GM21360 (cell line): Measurements from ENCODE around the gene ROPN1B.
"Not testable (repeated sequence)": the region's sequence is repeated elsewhere in the genome, so short reads cannot be mapped to it uniquely, and the experiment has no call there.

Experiments used
- ATAC-seq: cut with Tn5 transposase; IDR thresholded peaks from one replicate; pipeline ENCODE4 v1.9.1; 2021; ENCODE audit warnings: mild to moderate bottlenecking, moderate library complexity; ENCODE audit not compliant: unreplicated experiment

The ROPN1B gene

DNA sequence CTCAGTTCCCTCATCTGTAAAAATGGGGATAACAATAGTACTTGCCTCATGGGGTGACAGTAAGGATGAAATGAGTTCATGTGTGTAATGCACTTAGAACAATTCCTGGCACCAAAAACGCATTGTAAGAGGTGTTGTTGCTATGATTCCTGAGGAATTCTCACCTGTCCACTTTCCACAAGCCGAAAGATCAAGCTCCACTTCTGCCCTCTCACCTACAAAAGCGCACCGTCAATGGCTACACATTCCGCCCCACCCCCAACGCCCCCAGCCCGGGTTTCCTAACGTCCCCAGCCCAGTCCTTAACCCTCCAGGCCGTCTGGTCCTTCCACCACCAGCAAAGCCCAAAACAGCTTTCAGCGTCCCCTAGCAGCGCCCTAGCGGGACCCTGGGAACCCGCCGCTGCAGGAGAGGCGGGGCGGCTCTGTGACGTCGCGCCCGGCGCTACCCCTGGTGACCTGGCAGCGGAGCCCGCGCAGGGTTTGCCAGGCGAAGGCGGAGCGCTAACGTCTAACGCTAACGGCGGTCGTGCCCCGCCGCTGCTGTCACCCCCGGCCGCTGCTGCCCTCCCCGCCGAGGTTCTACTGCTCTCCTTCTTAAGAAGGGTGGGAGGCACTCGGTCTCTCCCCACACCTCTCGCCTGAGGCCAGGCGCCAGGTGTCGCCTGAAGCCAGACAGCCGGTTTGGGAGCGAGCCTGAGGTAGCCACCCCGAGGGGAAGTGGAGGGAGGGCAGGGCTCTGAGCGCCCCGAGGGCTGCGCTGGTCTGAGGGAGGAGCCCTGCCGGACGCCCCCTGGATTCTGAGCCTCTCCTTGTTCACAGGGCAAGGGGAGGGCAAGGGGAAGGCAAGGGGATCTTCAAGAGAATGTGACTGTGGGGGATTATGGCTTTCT is at the start of gene ROPN1B:
ROPN1B (plus strand) TSS at position 478 of the 892 bp plus-strand sequence. CDS start 2,877 bp downstream, outside the sequence.
- ATAC-seq = not testable (repeated sequence)

- ATAC-seq = not testable (repeated sequence)
Observed at GRCh38 chr3:125920191-125920590, 48.8 kb upstream of the ROPN1B start.

DNA sequence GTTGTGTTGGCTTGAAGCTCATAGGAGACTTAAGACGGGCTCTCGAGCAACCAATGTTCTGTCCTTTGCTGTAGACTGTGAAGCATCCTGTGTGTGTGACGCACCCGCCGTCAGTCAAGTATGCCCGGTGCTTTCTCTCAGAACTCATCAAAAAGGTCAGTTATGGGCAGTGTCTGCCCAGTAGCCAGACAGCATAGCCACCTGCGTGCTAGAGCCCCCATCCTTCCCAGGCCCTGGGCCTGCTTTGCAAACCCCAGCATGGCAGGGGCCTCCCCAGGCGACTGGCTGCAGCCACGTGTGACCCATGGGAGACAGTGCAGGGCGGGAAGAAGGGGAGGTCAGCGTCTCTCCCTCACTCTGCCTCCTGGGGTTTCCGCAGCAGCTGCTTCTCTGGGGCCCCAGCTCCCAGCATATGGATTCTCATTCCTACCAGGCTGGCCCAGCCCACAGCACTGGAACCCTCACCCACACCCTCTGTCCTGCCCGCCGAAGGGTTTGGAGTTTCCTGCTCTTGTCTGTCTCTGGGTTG is 48.2 kb upstream of the ROPN1B start:
- ATAC-seq = not testable (repeated sequence)

DNA sequence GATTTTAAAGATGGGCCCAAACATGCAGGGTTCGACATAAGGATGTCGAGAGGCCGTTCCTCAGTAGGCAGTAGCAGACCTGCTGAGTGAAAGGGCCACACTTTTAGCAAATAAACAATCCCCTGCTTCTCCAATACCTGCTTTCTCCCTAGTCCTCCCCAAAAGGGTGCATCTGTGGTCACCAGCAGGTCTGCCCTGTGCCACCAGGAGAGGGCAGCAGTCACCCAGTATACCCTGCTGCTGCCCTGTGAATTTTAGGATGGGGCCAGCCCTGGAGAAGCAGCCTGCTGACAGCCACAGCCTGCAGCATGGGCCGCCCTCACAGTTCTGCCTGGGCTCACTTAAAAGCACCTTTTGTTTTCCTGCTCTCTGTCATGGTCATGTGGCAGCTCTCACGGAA is 47.3 kb upstream of the ROPN1B start:
- not testable (repeated sequence) for ATAC-seq

DNA sequence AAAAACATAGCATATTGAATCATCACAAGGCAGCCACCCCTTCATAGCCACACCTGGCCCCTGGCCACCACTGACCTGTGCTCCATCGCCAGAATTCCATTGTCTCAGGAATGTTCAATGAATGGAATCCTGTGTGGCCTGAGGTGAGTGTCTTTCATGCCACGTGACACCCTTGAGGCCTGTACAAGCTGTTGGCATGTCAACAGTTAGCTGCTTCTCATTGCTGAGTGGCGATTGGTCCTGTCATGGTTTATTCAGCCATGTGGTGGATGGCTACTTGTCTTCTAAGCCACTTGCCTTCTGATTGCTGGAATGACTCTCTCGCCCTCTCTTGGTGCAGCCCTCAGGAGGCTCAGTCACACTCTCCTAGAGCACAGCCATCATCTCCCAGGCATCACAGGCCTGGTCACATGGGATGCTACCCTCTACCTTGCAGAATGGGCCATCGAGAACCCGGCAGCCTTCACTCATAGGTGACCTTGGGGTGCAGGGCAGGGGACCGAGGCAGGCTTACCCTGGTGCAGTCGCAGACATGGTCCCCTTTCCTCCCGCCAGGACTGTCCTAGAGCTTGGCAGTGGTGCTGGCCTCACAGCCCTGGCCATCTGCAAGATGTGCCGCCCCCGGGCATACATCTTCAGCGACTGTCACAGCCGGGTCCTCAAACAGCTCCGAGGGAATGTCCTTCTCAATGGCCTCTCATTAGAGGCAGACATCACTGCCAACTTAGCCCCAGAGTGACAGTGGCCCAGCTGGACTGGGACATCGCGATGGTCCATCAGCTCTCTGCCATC is 45.5 kb upstream of the ROPN1B start:
- not testable (repeated sequence) for ATAC-seq

DNA sequence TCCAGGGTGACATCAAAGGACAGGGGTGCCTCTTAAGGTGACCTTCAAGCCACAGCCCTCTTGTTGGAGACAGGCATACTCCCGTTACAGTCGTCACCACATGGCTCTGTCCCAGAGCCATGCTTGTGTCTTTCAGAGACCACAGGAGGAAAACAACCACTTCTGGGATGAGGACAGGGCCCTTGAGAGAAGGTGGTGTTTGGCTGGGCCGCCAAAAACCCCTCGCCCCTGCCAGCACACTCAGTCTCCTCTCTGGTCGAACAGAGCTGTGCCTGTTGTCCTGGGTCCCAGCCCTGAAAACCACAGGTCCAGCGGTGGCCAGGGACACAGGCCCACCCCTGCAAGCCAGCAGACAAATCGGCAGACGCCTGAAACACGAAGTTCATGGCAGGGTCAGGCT is 44.7 kb upstream of the ROPN1B start:
- ATAC-seq = not testable (repeated sequence)

GRCh38 chr3:125925727-125926126 is 43.3 kb upstream of the ROPN1B start:
- not testable (repeated sequence) for ATAC-seq

GRCh38 chr3:125928771-125929545 is 40.0 kb upstream of the ROPN1B start:
- not testable (repeated sequence) for ATAC-seq

GRCh38 chr3:125929765-125930164 is 39.2 kb upstream of the ROPN1B start:
- not testable (repeated sequence) for ATAC-seq

DNA sequence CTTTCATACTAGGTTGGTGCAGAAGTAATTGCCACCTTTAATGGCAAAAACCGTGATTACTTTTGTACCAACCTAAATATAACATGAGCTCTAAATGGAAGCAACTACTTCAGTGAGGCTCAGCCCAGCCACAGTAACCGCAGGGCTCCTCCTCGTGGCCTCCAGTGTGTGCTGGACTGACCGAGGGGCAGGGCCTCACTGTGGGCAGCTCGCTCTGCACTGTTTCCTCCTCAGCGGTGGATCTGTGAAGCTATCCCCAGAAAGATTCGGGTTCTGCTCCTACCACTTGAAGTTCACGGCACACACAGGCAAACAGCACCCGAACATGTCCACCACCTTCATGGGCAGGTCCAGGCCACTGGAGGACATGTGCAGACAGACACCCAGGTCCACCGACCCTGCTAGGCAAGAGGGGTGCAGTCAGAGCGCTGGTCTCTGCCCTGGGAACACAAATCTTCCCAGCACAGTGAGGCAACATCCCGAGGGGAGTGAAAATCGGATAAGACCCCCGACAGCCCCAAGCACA is 37.6 kb upstream of the ROPN1B start:
- not testable (repeated sequence) for ATAC-seq

DNA sequence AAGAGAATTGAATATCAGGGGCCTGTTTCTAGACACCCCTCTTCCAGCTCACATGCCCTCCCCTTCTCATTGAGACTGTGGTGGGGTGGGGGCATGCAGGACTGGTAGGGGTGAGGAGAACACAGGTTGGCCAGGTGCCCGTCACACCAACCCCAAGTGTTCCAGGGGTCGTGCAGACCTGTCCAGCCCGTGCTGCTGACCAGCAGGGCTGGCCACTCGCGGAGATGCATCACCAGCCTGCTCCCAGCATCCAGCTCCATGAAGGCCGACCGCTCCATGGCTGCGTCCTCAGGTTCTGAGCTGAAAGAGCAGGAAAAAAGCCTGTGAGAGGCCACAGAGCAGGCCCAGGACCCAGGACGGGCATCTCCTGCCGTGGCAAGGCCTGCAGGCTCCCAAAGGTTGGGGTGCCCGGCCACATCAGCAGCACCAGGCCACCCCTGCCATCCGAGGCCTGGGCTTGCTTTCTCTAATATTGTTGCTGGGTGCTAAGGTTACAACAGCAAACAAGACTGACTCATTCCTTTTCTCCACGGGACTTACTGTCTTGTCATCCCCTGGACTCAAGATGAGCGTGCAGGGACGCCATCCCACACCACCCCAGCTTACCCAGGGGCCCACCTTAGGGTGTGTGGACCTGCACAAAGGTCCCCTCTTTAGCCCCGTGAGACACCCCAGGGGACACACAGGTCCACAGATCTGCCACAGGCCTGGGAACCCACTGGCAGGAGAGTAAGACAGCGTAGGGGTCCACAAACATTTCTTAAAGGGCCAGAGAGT is 35.4 kb upstream of the ROPN1B start:
- ATAC-seq = not testable (repeated sequence)

GRCh38 chr3:125935252-125935874 is 33.6 kb upstream of the ROPN1B start:
- not testable (repeated sequence) for ATAC-seq

DNA sequence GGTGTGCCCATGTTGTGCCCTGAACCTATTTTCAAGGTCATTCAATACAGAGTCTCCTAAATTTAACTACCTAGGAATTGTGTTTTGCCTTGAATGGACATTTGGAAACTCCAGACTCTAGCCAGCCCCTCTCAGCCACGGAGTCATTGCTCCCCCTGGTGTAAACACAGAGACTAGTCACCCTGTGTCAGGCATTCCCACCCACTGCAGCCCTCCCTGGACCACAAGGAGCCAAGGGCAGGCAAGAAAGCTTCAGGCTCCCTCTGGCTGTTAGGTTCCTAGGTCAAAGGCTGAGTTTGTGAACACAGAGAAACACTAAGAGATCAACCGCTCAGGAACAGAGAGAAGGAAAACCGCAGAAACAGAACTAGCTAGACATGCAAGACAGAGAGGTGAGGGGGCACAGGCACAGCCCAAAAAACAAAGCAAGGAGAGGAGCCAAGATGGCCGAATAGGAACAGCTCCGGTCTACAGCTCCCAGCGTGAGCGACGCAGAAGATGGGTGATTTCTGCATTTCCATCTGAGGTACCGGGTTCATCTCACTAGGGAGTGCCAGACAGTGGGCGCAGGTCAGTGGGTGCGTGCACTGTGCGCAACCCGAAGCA is 32.7 kb upstream of the ROPN1B start:
- not testable (repeated sequence) for ATAC-seq

GRCh38 chr3:125936891-125937290 is 32.1 kb upstream of the ROPN1B start:
- not testable (repeated sequence) for ATAC-seq

DNA sequence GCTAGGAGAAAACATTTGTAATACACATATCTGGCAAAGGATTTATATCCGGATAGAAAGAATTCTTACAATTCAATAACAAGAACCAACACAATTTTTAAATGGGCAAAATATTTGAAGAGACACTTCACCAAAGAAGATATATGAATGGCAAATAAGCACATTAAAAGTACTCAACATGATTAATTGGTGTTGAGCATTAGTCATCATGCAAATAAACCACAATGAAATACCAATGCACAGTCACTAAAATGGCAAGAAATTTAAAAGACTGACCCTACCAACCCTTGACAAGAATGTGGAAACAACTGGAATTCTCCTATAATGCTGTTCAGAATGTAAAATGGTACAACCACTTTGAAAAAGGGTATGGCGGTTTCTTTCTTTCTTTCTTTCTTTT is 21.2 kb upstream of the ROPN1B start:
- not testable (repeated sequence) for ATAC-seq

GRCh38 chr3:125948901-125949300 is 20.1 kb upstream of the ROPN1B start:
- not testable (repeated sequence) for ATAC-seq

- ATAC-seq = not testable (repeated sequence)
Observed at GRCh38 chr3:125951176-125951575, 17.8 kb upstream of the ROPN1B start.

GRCh38 chr3:125957020-125957419 is 12.0 kb upstream of the ROPN1B start:
- not testable (repeated sequence) for ATAC-seq
